Adrenal gland (tissue), 12 donors: ENCODE data around the gene ING5. TPM values are rescaled to one million over a fixed set of nuclear protein-coding genes. Genes with fewer than 3 reads are reported as not detected.

Experiments
- DNase-seq, 7 donors: peaks; one replicate each; pipeline ENCODE4 v3.0.0-alpha.2; 2019 to 2020
- H3K27ac ChIP-seq, 5 donors: fragments of 200-600 bp; sonication (generic) in 4 of 5; 1 replicate in 3 of 5; 2 replicates in 2 of 5; pipeline versions ENCODE4 v1.5.1 to v1.8.0; 2016 to 2020; ENCODE audit warnings: mild to moderate bottlenecking in 1 of 5
- H3K27me3 ChIP-seq: fragments of 200-600 bp; 2 replicates; pipeline ENCODE4 v1.8.0; 2021
- H3K36me3 ChIP-seq, 2 donors: fragments of 200-600 bp; replicated peaks in 1 of 2; 1 replicate in 1 of 2; 2 replicates in 1 of 2; pipeline versions ENCODE4 v1.5.1 to v1.8.0; 2018 to 2022
- H3K4me1 ChIP-seq, 2 donors: fragments of 200-600 bp; replicated peaks in 1 of 2; 1 replicate in 1 of 2; 2 replicates in 1 of 2; pipeline versions ENCODE4 v1.5.1 to v1.8.0; 2018 to 2021
- H3K4me3 ChIP-seq, 4 donors: fragments of 200-600 bp; sonication (generic) in 3 of 4; one replicate each; pipeline ENCODE4 v1.5.1; 2016 to 2018
- H3K9me3 ChIP-seq, 3 donors: fragments of 200-600 bp; sonication (generic) in 1 of 3; replicated peaks in 1 of 3; 1 replicate in 2 of 3; 2 replicates in 1 of 3; pipeline versions ENCODE4 v1.5.1 to v1.8.0; 2016 to 2021
- POLR2A ChIP-seq, 2 donors: fragments of 450-650 bp; IDR thresholded peaks; one replicate each; pipeline ENCODE4 v1.6.1; 2017; ENCODE audit warnings: antibody characterized with exemption in 2 of 2, mild to moderate bottlenecking in 2 of 2, moderate library complexity in 1 of 2
- WGBS, 4 donors: extraction: QIAGEN DNeasy Blood & Tissue Kit in 2 of 4; methylation state at CpG; one replicate each; pipeline versions ENCODE4 v1.1.5 to v1.1.7; 2013 to 2017; 5-methylcytosine and 5-hydroxymethylcytosine counted together
- intact Hi-C, 2 donors: fragments of 100-400 bp; cut with DNase I; formaldehyde crosslinking; loops; one replicate each; pipeline versions ENCODE4 v1.14.1 to v1.15.0; 2022 to 2023
- polyA plus RNA-seq, 3 donors: library from polyadenylated mRNA; stranded (reverse); fragments of 200-250 nt in 2 of 3; fragments of 350-450 nt in 1 of 3; fragmentation: Illumina TruSeq in 1 of 3; extraction: RNeasy Lipid Tissue Mini Kit (QIAGEN cat#74804) in 1 of 3; gene quantifications; one replicate each; pipeline ENCODE4 v1.2.3, GENCODE V29; 2013 to 2014
- total RNA-seq, 9 donors: library from RNA; depleted of rRNA in 4 of 9; stranded (reverse); fragments of >200 nt in 4 of 9; fragments of 120-200 nt in 1 of 9; fragmentation: NEBNext Ultra II Directional in 1 of 9; extraction: Animal tissue kit (Norgen Biotek cat#: 25700) in 1 of 9; gene quantifications; one replicate each; pipeline versions ENCODE4 v1.1.0 to v1.2.4, GENCODE V29; 2013 to 2023
- TF ChIP-seq, protein P1 (sequence below), 6 experiments: fragments of 450-650 bp in 4 of 6; fragments of 200-600 bp in 2 of 6; sonication (generic) in 1 of 6; IDR thresholded peaks; 1 replicate in 5 of 6; 2 replicates in 1 of 6; pipeline versions ENCODE4 v1.5.1 to v1.8.0; 2016 to 2021; ENCODE audit warnings: antibody characterized with exemption in 6 of 6, mild to moderate bottlenecking in 2 of 6, moderate library complexity in 1 of 6
- donor health status: healthy with polysubstance abuse.
- donor health status: Bipolar disorder and iron deficiency.
- donor health status: DM: yes; HTN: yes; CAD: no.
- donor health status: DM: no; HTN: no; CAD: no.
- donor health status: DM: no; HTN: no; CAD: no.
- donor health status: DM: yes; HTN: yes; CAD: no.

The ING5 gene
- total and polyA plus RNA-seq, 12 donors: 13.3 to 83.1 (median 31.7) TPM

DNA sequence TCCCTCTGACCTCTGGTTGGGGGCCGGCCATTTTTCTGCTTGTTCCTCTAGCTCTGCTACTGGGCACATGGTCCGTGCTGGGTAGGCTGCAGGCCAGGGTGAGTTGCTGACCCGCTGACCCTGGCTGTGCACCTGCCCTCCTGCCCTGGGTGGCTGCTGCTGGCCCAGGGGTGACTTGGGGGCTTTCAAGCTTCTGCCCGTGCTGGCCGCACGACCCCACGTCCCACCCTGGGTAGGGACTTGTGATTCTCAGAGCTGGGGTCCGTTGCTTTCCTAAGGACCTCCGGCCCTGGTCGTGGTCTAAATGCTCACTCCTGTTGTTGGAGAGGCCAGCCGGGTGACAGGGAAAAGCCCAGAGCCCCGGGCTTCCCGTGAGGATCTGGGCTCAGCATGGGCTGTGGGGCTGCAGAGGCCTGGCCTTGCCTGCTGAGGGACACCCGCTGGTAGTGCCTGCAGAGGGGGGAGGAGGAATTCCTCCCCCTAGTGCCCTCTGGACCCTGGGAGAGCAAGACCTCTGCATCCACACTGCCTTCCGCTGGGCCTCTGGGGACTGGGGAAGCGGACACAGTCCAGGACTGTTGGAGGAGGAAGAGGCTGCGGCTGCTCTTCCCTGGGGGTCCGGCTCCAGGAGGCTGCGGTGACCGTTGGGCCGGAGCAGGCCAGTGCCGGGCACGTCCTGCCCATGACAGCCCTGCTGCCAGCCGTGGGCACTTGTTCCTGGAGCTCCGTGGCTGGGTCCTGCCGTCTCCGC, 68.5 kb downstream of the ING5 start:
- 49 to 62% (median 58%) methylated on average over 6 to 27 of the region's 27 CpGs for WGBS, 4 donors
- Histone ChIP-seq H3K36me3 (no peaks in the 10 kb centered on the region), H3K4me3 (no peak overlapping the region), H3K4me1 (no peaks in the 10 kb centered on the region), H3K27ac (peak overlapping the region in 1 of 5 donors; percentile 66), H3K27me3 (peaks cover 9% of the 10 kb centered on the region), H3K9me3 (no peaks in the 10 kb centered on the region)
- intact Hi-C loops: no loop called here
- TF ChIP-seq, protein P1, sequence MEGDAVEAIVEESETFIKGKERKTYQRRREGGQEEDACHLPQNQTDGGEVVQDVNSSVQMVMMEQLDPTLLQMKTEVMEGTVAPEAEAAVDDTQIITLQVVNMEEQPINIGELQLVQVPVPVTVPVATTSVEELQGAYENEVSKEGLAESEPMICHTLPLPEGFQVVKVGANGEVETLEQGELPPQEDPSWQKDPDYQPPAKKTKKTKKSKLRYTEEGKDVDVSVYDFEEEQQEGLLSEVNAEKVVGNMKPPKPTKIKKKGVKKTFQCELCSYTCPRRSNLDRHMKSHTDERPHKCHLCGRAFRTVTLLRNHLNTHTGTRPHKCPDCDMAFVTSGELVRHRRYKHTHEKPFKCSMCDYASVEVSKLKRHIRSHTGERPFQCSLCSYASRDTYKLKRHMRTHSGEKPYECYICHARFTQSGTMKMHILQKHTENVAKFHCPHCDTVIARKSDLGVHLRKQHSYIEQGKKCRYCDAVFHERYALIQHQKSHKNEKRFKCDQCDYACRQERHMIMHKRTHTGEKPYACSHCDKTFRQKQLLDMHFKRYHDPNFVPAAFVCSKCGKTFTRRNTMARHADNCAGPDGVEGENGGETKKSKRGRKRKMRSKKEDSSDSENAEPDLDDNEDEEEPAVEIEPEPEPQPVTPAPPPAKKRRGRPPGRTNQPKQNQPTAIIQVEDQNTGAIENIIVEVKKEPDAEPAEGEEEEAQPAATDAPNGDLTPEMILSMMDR (IDR thresholded peaks at IDR 0.05): no peak
- TF ChIP-seq POLR2A (IDR thresholded peaks at IDR 0.05): no peak
- peak in 1 of 7 donors; percentile 46 for DNase-seq

- no peak overlapping the region for H3K4me3 ChIP-seq
- H3K27ac ChIP-seq: peak overlapping the region in 1 of 5 donors; percentile 66
- no peaks in the 10 kb centered on the region for H3K9me3 ChIP-seq
- 80 to 95% (median 90%) methylated on average over 1 to 12 of the region's 12 CpGs for WGBS, 4 donors
- intact Hi-C loops: no loop called here
- H3K4me1 ChIP-seq: no peaks in the 10 kb centered on the region
- DNase-seq: peak in 1 of 7 donors; percentile 46
- TF ChIP-seq, protein P1 (IDR thresholded peaks at IDR 0.05): no peak
- no peak for TF ChIP-seq POLR2A (IDR thresholded peaks at IDR 0.05)
- H3K36me3 ChIP-seq: no peaks in the 10 kb centered on the region
- H3K27me3 ChIP-seq: peaks cover 15% of the 10 kb centered on the region
These were observed 69.1 kb downstream of the ING5 start for GRCh38 chr2:241770936-241771285.

DNA sequence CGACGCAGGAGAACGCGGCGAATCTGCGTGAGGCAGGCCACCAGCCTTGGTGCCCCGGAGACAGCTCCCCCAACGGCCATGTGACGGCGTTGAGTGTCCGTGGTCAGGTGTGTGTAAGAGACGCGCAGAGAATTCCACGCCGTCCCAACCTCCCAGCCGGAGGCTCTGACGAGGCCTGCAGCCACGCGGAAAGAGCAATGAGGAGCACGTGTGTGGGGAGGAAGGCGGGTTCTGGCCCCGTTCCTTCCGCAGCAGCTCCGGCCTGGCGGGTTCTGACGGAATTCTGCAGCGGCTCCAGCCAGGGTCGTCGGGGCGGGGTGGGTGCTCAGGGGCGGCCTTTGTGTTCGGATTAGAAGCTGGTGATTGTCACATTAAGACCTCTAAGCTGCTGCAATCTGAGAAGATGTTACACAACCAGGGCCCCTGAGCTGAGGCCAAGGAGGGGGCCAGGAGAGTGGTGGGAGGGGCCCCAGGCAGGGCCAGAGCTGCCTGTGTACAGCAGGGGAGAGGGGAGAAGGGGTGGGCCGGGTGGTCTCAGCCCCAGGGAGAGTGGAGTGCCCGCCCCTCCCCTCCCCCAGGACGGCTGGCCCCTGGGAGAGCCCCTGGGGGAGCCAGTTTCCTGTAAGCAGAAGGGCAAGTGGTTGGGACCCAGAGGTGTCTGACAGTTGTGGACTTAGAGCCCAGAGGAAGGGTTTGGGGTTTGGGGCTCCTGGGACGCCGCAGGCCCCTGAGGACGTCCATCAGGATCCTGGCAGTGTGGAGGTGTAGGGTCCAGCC, 69.6 kb downstream of the ING5 start:
- DNase-seq: peak in 6 of 7 donors; percentile 19 to 65 (median 26)
- no peak overlapping the region for H3K4me3 ChIP-seq
- no peaks in the 10 kb centered on the region for H3K36me3 ChIP-seq
- no peaks in the 10 kb centered on the region for H3K4me1 ChIP-seq
- 57 to 71% (median 65%) methylated on average over 22 to 38 of the region's 38 CpGs for WGBS, 4 donors
- intact Hi-C loops: no loop called here
- TF ChIP-seq POLR2A (IDR thresholded peaks at IDR 0.05): no peak
- TF ChIP-seq, protein P1 (IDR thresholded peaks at IDR 0.05): no peak
- peak overlapping the region in 1 of 5 donors; percentile 66 for H3K27ac ChIP-seq
- H3K27me3 ChIP-seq: peaks cover 18% of the 10 kb centered on the region
- no peaks in the 10 kb centered on the region for H3K9me3 ChIP-seq

GRCh38 chr2:241772063-241772499, 70.2 kb downstream of the ING5 start:
- no peak for TF ChIP-seq POLR2A (IDR thresholded peaks at IDR 0.05)
- TF ChIP-seq, protein P1 (IDR thresholded peaks at IDR 0.05): no peak
- 36 to 48% (median 41%) methylated on average over 9 of the region's 9 CpGs for WGBS, 4 donors
- intact Hi-C loops: no loop called here
- H3K27me3 ChIP-seq: peaks cover 20% of the 10 kb centered on the region
- H3K27ac ChIP-seq: peak overlapping the region in 1 of 5 donors; percentile 66
- H3K4me1 ChIP-seq: no peaks in the 10 kb centered on the region
- peak in 2 of 7 donors; percentile 0 to 13 for DNase-seq
- H3K36me3 ChIP-seq: no peaks in the 10 kb centered on the region
- no peak overlapping the region for H3K4me3 ChIP-seq
- H3K9me3 ChIP-seq: no peaks in the 10 kb centered on the region
